Glutamatergic neuron (in vitro differentiated cells): ENCODE results near the gene DARS1. TPM values are rescaled to one million over a fixed set of nuclear protein-coding genes. Genes with fewer than 3 reads are reported as not detected.

Experiments used
- DNase-seq: peaks from one replicate; pipeline ENCODE4 v3.0.0; 2022
- H3K27ac Mint-ChIP-seq: one replicate; pipeline ENCODE4 v1.8.0; 2020; ENCODE audit warnings: mild to moderate bottlenecking, mixed read lengths, inconsistent platforms; ENCODE audit not compliant: unreplicated experiment
- H3K27me3 Mint-ChIP-seq: one replicate; pipeline ENCODE4 v1.8.0; 2020; ENCODE audit warnings: mild to moderate bottlenecking, moderate library complexity, mixed read lengths, inconsistent platforms; ENCODE audit not compliant: unreplicated experiment
- H3K36me3 Mint-ChIP-seq: one replicate; pipeline ENCODE4 v1.8.0; 2020; ENCODE audit warnings: mild to moderate bottlenecking, mixed read lengths, inconsistent platforms; ENCODE audit not compliant: unreplicated experiment
- H3K4me1 Mint-ChIP-seq: one replicate; pipeline ENCODE4 v1.8.0; 2020; ENCODE audit warnings: mild to moderate bottlenecking, low read depth, mixed read lengths, inconsistent platforms; ENCODE audit not compliant: unreplicated experiment
- H3K4me3 Mint-ChIP-seq: one replicate; pipeline ENCODE4 v1.8.0; 2020; ENCODE audit warnings: mild to moderate bottlenecking, mixed read lengths, inconsistent platforms; ENCODE audit not compliant: unreplicated experiment
- H3K9me3 Mint-ChIP-seq: one replicate; pipeline ENCODE4 v1.8.0; 2020; ENCODE audit warnings: mild to moderate bottlenecking, moderate library complexity, mixed read lengths, inconsistent platforms; ENCODE audit not compliant: unreplicated experiment
- CTCF ChIP-seq: fragments of 200-600 bp; sonication (generic); IDR thresholded peaks from one replicate; pipeline ENCODE4 v1.5.0; 2021; ENCODE audit not compliant: partially characterized antibody, unreplicated experiment
- total RNA-seq: library from RNA; stranded (reverse); fragmentation: NEBNext Ultra II Directional; extraction: Animal tissue kit (Norgen Biotek cat#: 25700); gene quantifications from one replicate; pipeline ENCODE4 v1.2.1, GENCODE V29; 2021; ENCODE audit not compliant: unreplicated experiment

Gene DARS1
- total RNA-seq, 1 donor from 2014 or later = 41.0 TPM

- Mint-ChIP-seq H3K4me1 (peaks cover 24% of the 10 kb centered on the region), H3K27me3 (peaks cover 2% of the 10 kb centered on the region), H3K4me3 (no peak overlapping the region), H3K9me3 (peaks cover 1% of the 10 kb centered on the region), H3K27ac (no peak overlapping the region), H3K36me3 (no peaks in the 10 kb centered on the region)
- no peak for DNase-seq
- no peak for TF ChIP-seq CTCF
These were observed 33.9 kb upstream of the DARS1 start for GRCh38 chr2:136019306-136019705.

DNA sequence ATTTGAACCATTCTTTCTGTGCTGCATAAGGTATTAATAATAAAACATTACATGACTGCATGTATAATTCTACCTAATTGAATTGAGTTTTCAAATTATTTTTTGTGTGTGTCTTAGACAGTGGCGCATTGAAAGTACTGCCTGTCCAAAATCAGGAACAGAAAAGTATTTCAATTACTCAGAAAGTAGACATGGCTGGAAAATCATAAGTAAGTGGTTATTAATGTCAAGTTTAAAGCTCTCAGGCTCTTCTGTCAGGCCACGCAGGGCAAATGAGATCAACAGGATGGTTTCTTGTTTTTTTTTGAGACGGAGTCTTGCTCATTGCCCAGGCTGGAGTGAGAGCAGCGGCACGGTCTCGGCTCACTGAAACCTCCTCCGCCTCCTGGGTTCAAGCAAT is 32.4 kb upstream of the DARS1 start:
- H3K27me3 Mint-ChIP-seq = peaks cover 3% of the 10 kb centered on the region
- H3K9me3 Mint-ChIP-seq = peaks cover 1% of the 10 kb centered on the region
- H3K27ac Mint-ChIP-seq = no peak overlapping the region
- H3K36me3 Mint-ChIP-seq = no peaks in the 10 kb centered on the region
- DNase-seq = no peak
- no peak overlapping the region for H3K4me3 Mint-ChIP-seq
- no peak for TF ChIP-seq CTCF
- peaks cover 24% of the 10 kb centered on the region for H3K4me1 Mint-ChIP-seq

- Mint-ChIP-seq H3K9me3 (peaks cover under 1% of the 10 kb centered on the region), H3K4me3 (no peak overlapping the region), H3K27me3 (peaks cover 3% of the 10 kb centered on the region), H3K27ac (no peak overlapping the region), H3K4me1 (peaks cover 21% of the 10 kb centered on the region), H3K36me3 (no peaks in the 10 kb centered on the region)
- DNase-seq = no peak
- no peak for TF ChIP-seq CTCF
These were observed 31.4 kb upstream of the DARS1 start for GRCh38 chr2:136016836-136017235.

DNA sequence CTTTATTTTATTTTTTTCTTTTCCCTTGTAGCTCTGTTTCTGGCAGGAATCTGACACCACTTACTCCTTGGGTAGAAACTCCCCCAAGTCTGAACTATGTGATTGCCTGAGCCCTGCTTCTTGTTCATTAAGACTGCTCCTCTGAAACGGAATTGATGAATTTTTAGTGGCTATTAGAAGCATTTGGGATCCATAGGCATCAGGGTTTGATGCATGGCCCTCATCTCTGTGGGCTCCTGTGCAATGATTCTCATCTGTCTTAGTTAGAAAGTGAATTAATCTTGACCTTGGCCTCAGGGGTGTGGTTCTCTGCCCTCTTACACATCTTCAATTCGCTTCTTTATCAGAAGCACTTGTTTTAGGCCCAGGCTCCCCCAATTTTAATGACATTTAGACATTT is 31.0 kb upstream of the DARS1 start:
- TF ChIP-seq CTCF = no peak
- Mint-ChIP-seq H3K9me3 (no peaks in the 10 kb centered on the region), H3K36me3 (no peaks in the 10 kb centered on the region), H3K4me3 (no peak overlapping the region), H3K4me1 (peaks cover 20% of the 10 kb centered on the region), H3K27me3 (peaks cover 3% of the 10 kb centered on the region), H3K27ac (no peak overlapping the region)
- DNase-seq = no peak

DNA sequence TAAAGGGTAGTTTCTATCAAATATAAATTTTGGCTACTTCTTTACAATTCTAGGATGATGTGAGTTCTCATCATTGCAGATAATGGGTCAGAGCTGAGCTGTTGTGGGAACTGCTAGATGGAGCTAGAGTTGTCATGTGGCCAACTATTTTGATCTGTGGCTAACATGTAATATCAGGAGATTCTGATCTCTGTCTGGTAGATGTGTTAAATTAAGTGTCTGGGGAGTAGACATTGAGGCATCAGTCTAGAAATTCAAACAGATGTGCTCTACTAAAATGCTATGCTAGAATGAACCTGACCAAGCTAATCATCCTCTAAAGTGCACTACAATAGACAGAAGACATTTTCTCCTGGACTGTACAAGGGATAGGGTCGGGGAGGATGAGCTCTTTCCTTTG is 30.3 kb upstream of the DARS1 start:
- Mint-ChIP-seq H3K4me3 (no peak overlapping the region), H3K27me3 (peaks cover 2% of the 10 kb centered on the region), H3K27ac (no peak overlapping the region), H3K4me1 (peaks cover 13% of the 10 kb centered on the region), H3K36me3 (no peaks in the 10 kb centered on the region), H3K9me3 (no peaks in the 10 kb centered on the region)
- TF ChIP-seq CTCF = no peak
- DNase-seq = no peak
